Measurements from ENCODE around the gene STK4.

Gene STK4

GRCh38 chr20:45085289-45085688 lies 119.0 kb downstream of the STK4 start:
- no peak for FAIRE-seq
- no peak for DNase-seq (ENCODE audit: insufficient read length)
- TF ChIP-seq POLR2AphosphoS5 (IDR thresholded peaks at IDR 0.05; ENCODE audit: low read depth, low read length): no peak; the same call in 1 of the 2 replicates
- no peak for TF ChIP-seq POLR2A (IDR thresholded peaks at IDR 0.05; ENCODE audit: low read depth, low read length)
- TF ChIP-seq TAF1 (IDR thresholded peaks at IDR 0.05; ENCODE audit: borderline replicate concordance, low read depth, low read length): no peak

- no peak for TF ChIP-seq TAF1 (IDR thresholded peaks at IDR 0.05; ENCODE audit: borderline replicate concordance, low read depth, low read length)
- TF ChIP-seq POLR2AphosphoS5 (IDR thresholded peaks at IDR 0.05; ENCODE audit: low read depth, low read length): no peak
- no peak for TF ChIP-seq POLR2A (IDR thresholded peaks at IDR 0.05; ENCODE audit: low read depth, low read length)
- FAIRE-seq: no peak
- no peak for DNase-seq (ENCODE audit: insufficient read length)
These were observed 119.6 kb downstream of the STK4 start for GRCh38 chr20:45085867-45086266.

- DNase-seq (ENCODE audit: insufficient read length): no peak
- TF ChIP-seq POLR2A (IDR thresholded peaks at IDR 0.05; ENCODE audit: low read depth, low read length) (no peak), POLR2AphosphoS5 (IDR thresholded peaks at IDR 0.05; ENCODE audit: low read depth, low read length) (no peak), TAF1 (IDR thresholded peaks at IDR 0.05; ENCODE audit: borderline replicate concordance, low read depth, low read length) (no peak)
- FAIRE-seq: no peak
These were observed 120.9 kb downstream of the STK4 start for GRCh38 chr20:45087097-45087790.

GRCh38 chr20:45087814-45088213 lies 121.5 kb downstream of the STK4 start:
- DNase-seq (ENCODE audit: insufficient read length) (no peak), FAIRE-seq (no peak)
- TF ChIP-seq POLR2AphosphoS5 (IDR thresholded peaks at IDR 0.05; ENCODE audit: low read depth, low read length) (no peak), POLR2A (IDR thresholded peaks at IDR 0.05; ENCODE audit: low read depth, low read length) (no peak), TAF1 (IDR thresholded peaks at IDR 0.05; ENCODE audit: borderline replicate concordance, low read depth, low read length) (no peak)

GRCh38 chr20:45088247-45088646 lies 121.9 kb downstream of the STK4 start:
- no peak for FAIRE-seq
- TF ChIP-seq POLR2AphosphoS5 (IDR thresholded peaks at IDR 0.05; ENCODE audit: low read depth, low read length): no peak
- TF ChIP-seq POLR2A (IDR thresholded peaks at IDR 0.05; ENCODE audit: low read depth, low read length): no peak
- DNase-seq (ENCODE audit: insufficient read length): no peak

GRCh38 chr20:45090481-45090880 lies 124.2 kb downstream of the STK4 start:
- TF ChIP-seq POLR2AphosphoS5 (IDR thresholded peaks at IDR 0.05; ENCODE audit: low read depth, low read length) (no peak), POLR2A (IDR thresholded peaks at IDR 0.05; ENCODE audit: low read depth, low read length) (no peak), TAF1 (IDR thresholded peaks at IDR 0.05; ENCODE audit: borderline replicate concordance, low read depth, low read length) (no peak)
- FAIRE-seq (no peak), DNase-seq (ENCODE audit: insufficient read length) (no peak)

- TF ChIP-seq TAF1 (IDR thresholded peaks at IDR 0.05; ENCODE audit: borderline replicate concordance, low read depth, low read length) (no peak), POLR2A (IDR thresholded peaks at IDR 0.05; ENCODE audit: low read depth, low read length) (no peak), POLR2AphosphoS5 (IDR thresholded peaks at IDR 0.05; ENCODE audit: low read depth, low read length) (no peak)
- DNase-seq (ENCODE audit: insufficient read length) (no peak), FAIRE-seq (no peak)
These were observed 125.1 kb downstream of the STK4 start for GRCh38 chr20:45091366-45091765.

- no peak for DNase-seq (ENCODE audit: insufficient read length)
- no peak for FAIRE-seq
- TF ChIP-seq POLR2A (IDR thresholded peaks at IDR 0.05; ENCODE audit: low read depth, low read length) (no peak), POLR2AphosphoS5 (IDR thresholded peaks at IDR 0.05; ENCODE audit: low read depth, low read length) (no peak)
These were observed 126.6 kb downstream of the STK4 start for GRCh38 chr20:45092898-45093297.

- DNase-seq (ENCODE audit: insufficient read length) (no peak), FAIRE-seq (no peak)
- no peak for TF ChIP-seq POLR2A (IDR thresholded peaks at IDR 0.05; ENCODE audit: low read depth, low read length)
- TF ChIP-seq TAF1 (IDR thresholded peaks at IDR 0.05; ENCODE audit: borderline replicate concordance, low read depth, low read length): no peak
- no peak for TF ChIP-seq POLR2AphosphoS5 (IDR thresholded peaks at IDR 0.05; ENCODE audit: low read depth, low read length)
These were observed 127.9 kb downstream of the STK4 start for GRCh38 chr20:45094201-45094600.

GRCh38 chr20:45094864-45095574 lies 128.7 kb downstream of the STK4 start:
- TF ChIP-seq TAF1 (IDR thresholded peaks at IDR 0.05; ENCODE audit: borderline replicate concordance, low read depth, low read length): no peak
- TF ChIP-seq POLR2AphosphoS5 (IDR thresholded peaks at IDR 0.05; ENCODE audit: low read depth, low read length): no peak
- TF ChIP-seq POLR2A (IDR thresholded peaks at IDR 0.05; ENCODE audit: low read depth, low read length): no peak
- DNase-seq (ENCODE audit: insufficient read length): no peak
- no peak for FAIRE-seq

GRCh38 chr20:45095805-45096238 lies 129.5 kb downstream of the STK4 start:
- peak; percentile 50 for DNase-seq (ENCODE audit: insufficient read length)
- FAIRE-seq: peak; percentile 50
- TF ChIP-seq POLR2AphosphoS5 (IDR thresholded peaks at IDR 0.05; ENCODE audit: low read depth, low read length) (no peak), POLR2A (IDR thresholded peaks at IDR 0.05; ENCODE audit: low read depth, low read length) (no peak)

GRCh38 chr20:45096781-45097180 lies 130.5 kb downstream of the STK4 start:
- TF ChIP-seq POLR2A (IDR thresholded peaks at IDR 0.05; ENCODE audit: low read depth, low read length) (no peak), POLR2AphosphoS5 (IDR thresholded peaks at IDR 0.05; ENCODE audit: low read depth, low read length) (no peak), TAF1 (IDR thresholded peaks at IDR 0.05; ENCODE audit: borderline replicate concordance, low read depth, low read length) (no peak)
- no peak for DNase-seq (ENCODE audit: insufficient read length)
- FAIRE-seq: no peak
